CD8-positive, alpha-beta memory T cell (primary cell): Measurements from ENCODE around the gene DCTN2. TPM values are rescaled to one million over a fixed set of nuclear protein-coding genes. Genes with fewer than 3 reads are reported as not detected.

Experiments
- CTCF ChIA-PET: fragments of 350-600 bp; sonication (Branson Sonifier 250); formaldehyde crosslinking; loops from one replicate; lab custom pipeline; 2021; ENCODE audit warnings: antibody characterized with exemption; lab: Charles Lee
- POLR2A ChIA-PET: fragments of 350-600 bp; sonication (Branson Sonifier 250); formaldehyde crosslinking; loops from one replicate; lab custom pipeline; 2021; ENCODE audit warnings: antibody characterized with exemption; lab: Charles Lee
- DNase-seq, 5 donors: peaks; one replicate each; pipeline versions ENCODE4 v3.0.0 to v3.0.0-alpha.2; 2020 to 2022; ENCODE audit warnings: mixed read lengths in 1 of 5
- H3K27ac ChIP-seq: one replicate; pipeline ENCODE4 v1.7.0; 2013; ENCODE audit warnings: low read depth, mild to moderate bottlenecking, low read length, moderate library complexity
- H3K27me3 ChIP-seq: 2 replicates; pipeline ENCODE4 v1.7.0; 2013; ENCODE audit warnings: low read length, mild to moderate bottlenecking; ENCODE audit not compliant: insufficient read depth, poor library complexity, severe bottlenecking
- H3K36me3 ChIP-seq: 2 replicates; pipeline ENCODE4 v1.7.0; 2013; ENCODE audit warnings: mild to moderate bottlenecking, low read length, moderate library complexity; ENCODE audit not compliant: insufficient read depth
- H3K4me1 ChIP-seq: 2 replicates; pipeline ENCODE4 v1.7.0; 2013; ENCODE audit warnings: mild to moderate bottlenecking, low read length, moderate library complexity; ENCODE audit not compliant: insufficient read depth
- H3K4me3 ChIP-seq: 2 replicates; pipeline ENCODE4 v1.7.0; 2013; ENCODE audit warnings: mild to moderate bottlenecking, low read length
- H3K9me3 ChIP-seq: 2 replicates; pipeline ENCODE4 v1.7.0; 2013; ENCODE audit warnings: mild to moderate bottlenecking, low read length
- H3K27ac Mint-ChIP-seq, 8 donors: one replicate each; pipeline ENCODE4 v1.8.0; 2020 to 2021; ENCODE audit warnings: mixed read lengths in 8 of 8, mild to moderate bottlenecking in 6 of 8, inconsistent platforms in 3 of 8, moderate library complexity in 3 of 8
- H3K27me3 Mint-ChIP-seq, 2 donors: one replicate each; pipeline ENCODE4 v1.8.0; 2020 to 2021; ENCODE audit warnings: mixed read lengths in 2 of 2, mild to moderate bottlenecking in 1 of 2, moderate library complexity in 1 of 2
- H3K36me3 Mint-ChIP-seq, 3 donors: one replicate each; pipeline ENCODE4 v1.8.0; 2020 to 2021; ENCODE audit warnings: mixed read lengths in 3 of 3, inconsistent platforms in 1 of 3, mild to moderate bottlenecking in 1 of 3
- H3K4me1 Mint-ChIP-seq, 3 donors: one replicate each; pipeline ENCODE4 v1.8.0; 2020 to 2021; ENCODE audit warnings: mixed read lengths in 3 of 3, inconsistent platforms in 1 of 3, mild to moderate bottlenecking in 1 of 3
- H3K4me3 Mint-ChIP-seq, 7 donors: one replicate each; pipeline ENCODE4 v1.8.0; 2020 to 2021; ENCODE audit warnings: mixed read lengths in 7 of 7, mild to moderate bottlenecking in 6 of 7, moderate library complexity in 4 of 7, inconsistent platforms in 2 of 7
- H3K9me3 Mint-ChIP-seq, 5 donors: one replicate each; pipeline ENCODE4 v1.8.0; 2020 to 2022; ENCODE audit warnings: mixed read lengths in 5 of 5, mild to moderate bottlenecking in 3 of 5, moderate library complexity in 2 of 5, inconsistent platforms in 1 of 5
- polyA plus RNA-seq: library from polyadenylated mRNA; unstranded; fragments of 300-500 nt; fragmentation: Illumina TruSeq; gene quantifications from one replicate; pipeline ENCODE4 v1.2.3, GENCODE V29; 2021
- total RNA-seq, 2 experiments: library from RNA; stranded (reverse); gene quantifications; one replicate each; pipeline ENCODE4 v1.2.3, GENCODE V29; 2021

The DCTN2 gene
- total RNA-seq (10 to 100 TPM; 98.7 to 99.3 TPM), polyA plus RNA-seq (80.8 TPM)

GRCh38 chr12:57546438-57547287, at the start of gene DCTN2:
Gene DCTN2, minus strand, starts transcription at chr12:57547192. Its CDS starts 129 bp downstream, at chr12:57547063.
- peak within 1 kb of the TSS; percentile 91 to 99 (median 96) for H3K4me3 Mint-ChIP-seq
- Histone ChIP-seq H3K27me3 (no peaks in the 10 kb centered on the region), H3K4me3 (peak within 1 kb of the TSS; percentile 78), H3K27ac (peak within 1 kb of the TSS; percentile 88), H3K4me1 (peaks cover 30% of the 10 kb centered on the region), H3K9me3 (no peaks in the 10 kb centered on the region), H3K36me3 (no peaks in the 10 kb centered on the region)
- ChIA-PET POLR2A (interaction anchor here (1.0 to 1.8 kb wide), 5 partner anchors 22 to 86 kb away, joined by 3 to 7 read pairs (median 3); partner anchors contain the start of genes ARHGAP9 and DDIT3), CTCF (interaction anchor here (0.7 to 1.8 kb wide), 5 partner anchors 16 to 88 kb away, joined by 3 to 8 read pairs (median 3); partner anchors contain the start of gene GLI1)
- H3K36me3 Mint-ChIP-seq = peaks cover 0 to 28% (median 0%) of the 10 kb centered on the region in 3 donors
- H3K4me1 Mint-ChIP-seq = peaks cover 50 to 60% (median 53%) of the 10 kb centered on the region in 3 donors
- H3K9me3 Mint-ChIP-seq = no peaks in the 10 kb centered on the region
- peak within 1 kb of the TSS; percentile 70 to 99 (median 96) for H3K27ac Mint-ChIP-seq
- DNase-seq = peak; percentile 84 to 95 (median 90)
- no peaks in the 10 kb centered on the region for H3K27me3 Mint-ChIP-seq

DNA sequence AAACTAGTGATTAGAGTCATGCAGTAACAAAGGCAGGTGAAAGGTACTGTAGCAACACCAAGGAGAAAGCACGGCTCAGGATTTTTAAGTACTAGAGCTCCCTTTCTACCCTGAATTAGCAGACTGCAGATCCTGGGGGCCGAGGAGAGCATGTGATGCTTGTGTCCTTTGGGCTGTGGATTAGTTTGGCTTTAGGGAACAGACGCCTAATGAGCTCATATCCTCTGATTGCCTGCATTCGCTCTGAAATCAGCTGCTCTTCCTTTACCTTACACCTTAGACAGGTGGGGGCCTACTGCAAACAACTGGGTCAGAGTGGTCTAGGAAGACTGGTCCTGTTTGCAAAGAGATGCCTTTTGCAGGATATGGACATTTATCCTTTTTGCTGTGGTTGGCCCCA, 46.2 kb upstream of the DCTN2 start:
- CTCF ChIA-PET = interaction anchor here (1.0 to 4.1 kb wide), 7 partner anchors 8 to 96 kb away, joined by 3 to 26 read pairs (median 4); no protein-coding TSS in a partner anchor
- POLR2A ChIA-PET = interaction anchor here (0.7 kb wide), 1 partner anchor 223 kb away, joined by 12 read pairs; no protein-coding TSS in a partner anchor
- H3K27me3 ChIP-seq = no peaks in the 10 kb centered on the region
- H3K27ac ChIP-seq = no peak overlapping the region
- no peaks in the 10 kb centered on the region for H3K9me3 ChIP-seq
- peak overlapping the region in 5 of 8 donors; percentile 57 to 95 (median 78) for H3K27ac Mint-ChIP-seq
- H3K4me3 ChIP-seq = no peak overlapping the region
- peaks cover 29 to 39% (median 38%) of the 10 kb centered on the region in 3 donors for H3K4me1 Mint-ChIP-seq
- H3K36me3 ChIP-seq = peaks cover 21% of the 10 kb centered on the region
- no peaks in the 10 kb centered on the region for H3K9me3 Mint-ChIP-seq
- DNase-seq = no peak
- peaks cover 0 to 48% (median 13%) of the 10 kb centered on the region in 3 donors for H3K36me3 Mint-ChIP-seq
- peaks cover 26% of the 10 kb centered on the region for H3K4me1 ChIP-seq
- H3K27me3 Mint-ChIP-seq = peaks cover 0 to 2% of the 10 kb centered on the region in 2 donors
- H3K4me3 Mint-ChIP-seq = peak overlapping the region in 5 of 7 donors; percentile 23 to 90 (median 58)

DNA sequence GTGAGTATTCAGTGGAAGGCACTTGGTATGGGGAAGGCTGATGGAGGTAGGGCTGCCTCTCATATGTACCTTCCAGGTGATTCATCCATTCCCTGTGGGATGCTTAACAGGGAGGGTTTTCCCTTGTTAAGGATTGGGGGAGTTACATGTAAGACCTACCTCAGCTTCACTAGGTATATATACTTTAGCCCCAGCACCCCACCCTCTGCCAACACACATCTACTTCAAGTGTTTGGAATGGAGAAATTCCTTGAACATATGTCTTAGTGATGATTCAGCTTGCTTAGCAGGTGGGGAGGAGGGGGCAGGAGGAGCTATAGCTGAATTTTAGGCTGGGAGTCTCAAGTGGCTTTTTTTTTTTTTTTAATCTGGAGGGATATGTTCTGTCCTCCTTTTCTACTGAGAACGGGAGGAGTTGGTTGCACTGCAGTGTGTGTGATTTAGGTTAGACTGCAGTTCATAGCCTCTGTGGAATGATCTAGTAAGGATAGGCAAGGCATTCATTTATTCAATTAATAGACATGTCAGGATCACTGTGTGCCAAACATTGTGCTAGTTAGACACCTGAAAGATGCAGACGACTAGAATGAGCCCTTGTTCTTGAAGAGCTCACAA, 45.7 kb upstream of the DCTN2 start:
- Histone ChIP-seq H3K36me3 (peaks cover 17% of the 10 kb centered on the region), H3K4me1 (peaks cover 26% of the 10 kb centered on the region), H3K27me3 (no peaks in the 10 kb centered on the region), H3K4me3 (peak overlapping the region; percentile 84), H3K9me3 (no peaks in the 10 kb centered on the region), H3K27ac (no peak overlapping the region)
- Mint-ChIP-seq H3K4me3 (peak overlapping the region; percentile 85 to 91 (median 91)), H3K27ac (peak overlapping the region; percentile 56 to 95 (median 86)), H3K36me3 (peaks cover 0 to 46% (median 11%) of the 10 kb centered on the region in 3 donors), H3K4me1 (peaks cover 29 to 39% (median 38%) of the 10 kb centered on the region in 3 donors), H3K27me3 (peaks cover 0 to 2% of the 10 kb centered on the region in 2 donors), H3K9me3 (no peaks in the 10 kb centered on the region)
- POLR2A ChIA-PET = interaction anchor here (0.7 kb wide), 1 partner anchor 223 kb away, joined by 12 read pairs; no protein-coding TSS in a partner anchor
- CTCF ChIA-PET = interaction anchor here (1.0 to 4.1 kb wide), 6 partner anchors 7 to 96 kb away, joined by 3 to 26 read pairs (median 4); no protein-coding TSS in a partner anchor
- DNase-seq = no peak

GRCh38 chr12:57591782-57592325, 44.9 kb upstream of the DCTN2 start:
- Mint-ChIP-seq H3K27me3 (peaks cover 0 to 2% of the 10 kb centered on the region in 2 donors), H3K4me3 (peak overlapping the region; percentile 85 to 91 (median 91)), H3K4me1 (peaks cover 29 to 39% (median 38%) of the 10 kb centered on the region in 3 donors), H3K27ac (peak overlapping the region; percentile 76 to 98 (median 92)), H3K9me3 (no peaks in the 10 kb centered on the region), H3K36me3 (peaks cover 0 to 38% (median 6%) of the 10 kb centered on the region in 3 donors)
- Histone ChIP-seq H3K36me3 (peaks cover 12% of the 10 kb centered on the region), H3K27me3 (no peaks in the 10 kb centered on the region), H3K27ac (peak overlapping the region; percentile 64), H3K4me1 (peaks cover 26% of the 10 kb centered on the region), H3K9me3 (no peaks in the 10 kb centered on the region), H3K4me3 (peak overlapping the region; percentile 84)
- DNase-seq = no peak
- POLR2A ChIA-PET = interaction anchor here (1.1 to 1.7 kb wide), 2 partner anchors 19 to 112 kb away, joined by 4 to 6 read pairs; partner anchors contain the start of genes ARHGAP9 and ARHGEF25
- CTCF ChIA-PET = interaction anchor here (1.0 to 4.1 kb wide), 3 partner anchors 9 to 28 kb away, joined by 3 to 26 read pairs (median 17); no protein-coding TSS in a partner anchor

GRCh38 chr12:57590864-57591781, 44.1 kb upstream of the DCTN2 start, which contains the start of gene PIP4K2C:
Gene PIP4K2C, plus strand, starts transcription at chr12:57591192. Its CDS starts 98 bp downstream, at chr12:57591290.
- Mint-ChIP-seq H3K9me3 (no peaks in the 10 kb centered on the region), H3K4me1 (peaks cover 29 to 39% (median 38%) of the 10 kb centered on the region in 3 donors), H3K27me3 (peaks cover under 1 to 2% of the 10 kb centered on the region in 2 donors), H3K27ac (peak within 1 kb of the TSS; percentile 76 to 98 (median 92)), H3K36me3 (peaks cover 0 to 32% (median 4%) of the 10 kb centered on the region in 3 donors), H3K4me3 (peak within 1 kb of the TSS; percentile 85 to 91 (median 91))
- peak; percentile 70 to 86 (median 78) for DNase-seq
- Histone ChIP-seq H3K4me1 (peaks cover 26% of the 10 kb centered on the region), H3K4me3 (peak within 1 kb of the TSS; percentile 84), H3K9me3 (no peaks in the 10 kb centered on the region), H3K36me3 (peaks cover 7% of the 10 kb centered on the region), H3K27ac (peak within 1 kb of the TSS; percentile 64), H3K27me3 (no peaks in the 10 kb centered on the region)
- POLR2A ChIA-PET = interaction anchor here (1.1 to 1.7 kb wide), 2 partner anchors 19 to 111 kb away, joined by 4 to 6 read pairs; partner anchors contain the start of genes ARHGAP9 and ARHGEF25
- CTCF ChIA-PET = interaction anchor here (0.9 to 4.1 kb wide), 4 partner anchors 8 to 153 kb away, joined by 3 to 26 read pairs (median 10); partner anchors contain the start of gene TSPAN31

- peaks cover 0 to 26% (median 0%) of the 10 kb centered on the region in 3 donors for H3K36me3 Mint-ChIP-seq
- Histone ChIP-seq H3K27ac (peak overlapping the region; percentile 64), H3K27me3 (no peaks in the 10 kb centered on the region), H3K4me1 (peaks cover 26% of the 10 kb centered on the region), H3K36me3 (peaks cover under 1% of the 10 kb centered on the region), H3K4me3 (peak overlapping the region; percentile 84), H3K9me3 (no peaks in the 10 kb centered on the region)
- peaks cover 2 to 6% of the 10 kb centered on the region in 2 donors for H3K27me3 Mint-ChIP-seq
- H3K4me1 Mint-ChIP-seq = peaks cover 29 to 39% (median 38%) of the 10 kb centered on the region in 3 donors
- peak overlapping the region; percentile 85 to 91 (median 91) for H3K4me3 Mint-ChIP-seq
- no peak for DNase-seq
- ChIA-PET POLR2A (interaction anchor here (1.7 kb wide), 1 partner anchor 20 kb away, joined by 6 read pairs; the partner anchor contains the start of gene ARHGEF25), CTCF (interaction anchor here (0.9 kb wide), 1 partner anchor 154 kb away, joined by 3 read pairs; the partner anchor contains the start of gene TSPAN31)
- peak overlapping the region; percentile 76 to 95 (median 88) for H3K27ac Mint-ChIP-seq
- no peaks in the 10 kb centered on the region for H3K9me3 Mint-ChIP-seq
These were observed 43.5 kb upstream of the DCTN2 start for GRCh38 chr12:57590479-57590863.
